ENCODE data around the gene ZC3H11A.
"Not testable (repeated sequence)": the region's sequence is repeated elsewhere in the genome, so short reads cannot be mapped to it uniquely, and the experiment has no call there.

ZC3H11A gene

DNA sequence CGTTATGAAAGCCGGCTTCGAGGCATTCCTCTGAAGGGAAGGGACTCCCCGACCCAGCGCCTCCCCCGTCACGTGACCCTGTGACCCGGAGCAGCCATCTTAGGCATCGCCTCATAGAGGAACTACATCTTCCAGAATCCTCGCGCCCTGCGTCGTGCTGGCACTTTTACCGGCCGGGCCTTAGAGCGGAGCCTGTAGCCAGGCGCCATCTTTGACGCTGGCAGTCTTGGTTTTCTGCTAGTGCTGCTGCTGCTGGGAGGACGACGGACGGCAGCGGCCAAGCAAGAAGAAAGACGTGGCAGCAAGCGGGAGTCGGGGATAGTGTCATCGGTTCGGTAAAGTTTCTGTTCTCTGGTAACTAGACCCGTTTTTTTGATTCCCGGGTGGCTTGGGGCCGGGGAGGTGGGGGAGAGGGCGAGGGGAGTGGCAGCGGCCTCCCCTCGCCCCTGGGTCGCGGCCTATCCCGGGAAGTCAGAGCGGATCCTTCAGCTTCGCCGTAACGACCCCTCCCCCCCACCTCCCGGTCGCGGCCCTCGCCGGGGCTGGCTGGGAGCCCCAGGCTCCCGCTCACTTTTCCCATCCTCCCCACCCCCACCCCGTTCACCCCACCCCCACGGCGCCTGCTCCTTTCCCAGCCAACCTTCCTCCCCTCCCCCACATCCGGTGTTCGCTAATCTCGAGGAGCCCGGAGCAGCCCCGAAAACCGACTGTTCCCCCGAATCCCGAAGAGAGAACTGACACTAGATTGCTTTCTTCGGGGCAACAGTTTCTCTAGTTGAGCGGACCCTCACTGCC lies at the start of gene ZC3H11A, which contains the start of gene ZBED6:
Gene ZC3H11A (plus strand): TSS at position 183 of the 795 bp plus-strand sequence. CDS start 21,448 bp downstream, outside the sequence.
Gene ZBED6 (plus strand): TSS at position 183 of the 795 bp plus-strand sequence. CDS start 1,900 bp downstream, outside the sequence.
- DNase-seq (ENCODE audit: low read depth): peak; percentile 100

DNA sequence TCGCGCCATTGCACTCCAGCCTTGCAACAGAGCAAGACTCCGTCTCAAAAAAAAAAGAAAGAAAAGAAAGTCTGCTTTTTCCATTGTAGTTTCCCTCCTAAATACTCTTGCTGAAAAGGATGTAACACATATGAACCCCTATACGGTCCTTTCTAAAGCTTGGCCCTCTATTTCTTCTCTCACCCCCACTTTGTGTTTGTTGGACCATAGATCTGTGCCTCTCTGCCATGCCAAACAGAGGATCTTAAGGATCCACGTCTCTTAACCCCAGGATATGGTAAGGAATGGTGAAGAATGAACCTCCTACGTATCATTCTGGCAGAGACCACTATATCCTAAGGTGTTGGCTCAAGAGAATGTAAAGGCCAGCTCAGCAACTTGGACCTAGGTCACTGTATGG lies 49.1 kb upstream of the ZC3H11A start:
- DNase-seq (ENCODE audit: low read depth): no peak

DNA sequence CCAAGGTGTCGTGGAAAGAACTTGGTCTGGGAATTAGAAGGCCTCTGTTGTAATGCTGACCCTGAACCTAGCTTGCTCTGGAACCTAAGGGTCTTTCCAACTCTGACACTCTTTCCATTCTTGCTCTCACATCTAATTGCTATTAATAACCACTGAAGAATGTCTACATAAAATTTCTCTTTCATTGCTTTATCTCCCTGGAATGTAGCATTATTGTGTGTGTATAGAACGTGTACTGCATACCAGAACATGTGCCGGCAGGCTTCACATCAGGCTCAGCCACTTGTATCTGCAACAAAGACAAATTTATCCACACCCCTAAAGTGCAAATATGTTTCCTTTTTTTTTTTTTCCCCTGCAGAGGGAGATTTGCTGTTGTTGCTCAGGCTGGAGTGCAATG lies 44.4 kb upstream of the ZC3H11A start:
- DNase-seq (ENCODE audit: low read depth): peak; percentile 20

DNA sequence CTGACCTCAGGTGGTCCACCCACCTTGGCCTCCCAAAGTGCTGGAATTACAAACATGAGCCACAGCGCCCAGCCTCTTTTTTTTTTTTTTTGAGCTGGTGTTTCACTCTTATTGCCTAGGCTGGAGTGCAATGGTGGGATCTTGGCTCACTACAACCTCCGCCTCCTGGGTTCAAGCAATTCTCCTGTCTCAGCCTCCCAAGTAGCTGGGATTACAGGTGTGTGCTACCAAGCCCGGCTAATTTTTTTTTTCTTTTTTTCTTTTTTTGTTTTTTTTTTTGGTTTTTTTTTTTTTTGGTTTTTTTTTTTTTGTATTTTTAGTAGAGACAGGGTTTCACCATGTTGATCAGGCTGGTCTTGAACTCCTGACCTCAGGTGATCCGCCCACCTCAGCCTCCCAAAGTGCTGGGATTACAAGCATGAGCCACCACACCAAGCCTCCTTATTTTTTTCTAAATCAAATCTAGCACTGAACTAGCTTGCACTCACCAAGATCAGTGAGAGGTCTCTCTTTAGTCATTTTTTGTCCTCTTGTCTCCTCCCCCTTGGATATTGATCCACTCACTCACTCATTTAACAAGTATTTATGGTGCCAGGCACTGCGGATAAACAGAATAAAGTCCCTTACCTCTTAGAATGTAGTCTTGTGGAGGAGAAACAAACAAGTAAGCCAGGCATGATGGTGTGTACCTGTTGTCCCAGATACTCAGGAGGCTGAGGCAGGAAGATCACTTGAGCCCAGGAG lies 43.6 kb upstream of the ZC3H11A start:
- DNase-seq (ENCODE audit: low read depth): not testable (repeated sequence)

DNA sequence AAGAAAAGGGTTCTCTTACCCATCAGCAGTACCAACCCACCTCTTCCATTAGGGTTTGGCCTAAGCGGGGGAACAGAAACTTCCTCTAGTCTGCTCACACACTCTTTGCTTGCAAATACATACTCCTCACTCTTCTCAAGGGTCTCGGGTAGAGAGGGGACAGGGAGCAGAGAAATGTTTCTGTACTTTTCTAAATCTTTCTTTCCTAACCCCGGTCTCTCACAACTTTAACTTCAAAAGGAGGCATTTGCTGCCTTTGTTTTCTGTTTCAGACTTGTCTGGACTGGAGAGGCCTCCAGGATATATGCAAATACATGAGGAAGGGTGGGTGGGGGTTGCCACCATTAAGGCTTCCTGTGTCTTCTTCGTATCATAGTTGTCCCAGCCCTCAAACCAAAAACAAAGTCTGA lies 41.0 kb upstream of the ZC3H11A start:
- no peak for DNase-seq (ENCODE audit: low read depth)

DNA sequence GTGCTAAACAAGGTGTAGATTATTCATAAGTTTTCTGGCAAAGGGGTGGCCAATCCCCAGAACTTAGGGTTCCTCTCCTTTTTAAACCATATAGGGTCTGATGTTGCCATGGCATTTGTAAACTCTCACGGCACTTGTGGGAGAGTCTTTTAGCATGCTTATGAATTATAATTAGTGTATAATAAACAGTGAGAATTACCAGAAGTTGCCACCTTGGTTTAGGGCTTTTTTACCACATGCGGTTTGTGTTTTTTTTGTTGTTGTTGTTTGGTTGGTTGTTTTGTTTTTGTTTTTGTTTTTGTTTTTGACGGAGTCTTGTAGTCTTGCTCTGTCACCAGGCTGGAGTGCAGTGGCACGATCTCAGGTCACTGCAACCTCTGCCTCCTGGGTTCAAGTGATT lies 39.4 kb upstream of the ZC3H11A start:
- DNase-seq (ENCODE audit: low read depth): no peak

DNA sequence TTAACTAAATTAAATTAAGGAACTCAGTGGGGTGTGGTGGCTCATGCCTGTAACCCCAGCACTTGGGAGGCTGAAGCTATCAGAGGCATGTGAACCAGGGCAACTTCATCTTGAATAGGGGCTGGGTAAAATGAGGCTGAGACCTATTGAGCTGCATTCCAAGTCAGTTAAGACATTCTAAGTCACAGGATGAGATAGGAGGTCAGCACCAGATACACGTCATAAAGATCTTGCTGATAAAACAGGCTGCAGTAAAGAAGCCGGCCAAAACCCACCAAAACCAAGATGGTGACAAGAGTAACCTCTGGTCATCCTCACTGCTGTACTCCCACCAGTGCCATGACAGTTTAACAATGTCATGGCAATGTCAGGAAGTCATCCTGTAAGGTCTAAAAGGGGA lies 36.7 kb upstream of the ZC3H11A start:
- DNase-seq (ENCODE audit: low read depth): peak; percentile 13

DNA sequence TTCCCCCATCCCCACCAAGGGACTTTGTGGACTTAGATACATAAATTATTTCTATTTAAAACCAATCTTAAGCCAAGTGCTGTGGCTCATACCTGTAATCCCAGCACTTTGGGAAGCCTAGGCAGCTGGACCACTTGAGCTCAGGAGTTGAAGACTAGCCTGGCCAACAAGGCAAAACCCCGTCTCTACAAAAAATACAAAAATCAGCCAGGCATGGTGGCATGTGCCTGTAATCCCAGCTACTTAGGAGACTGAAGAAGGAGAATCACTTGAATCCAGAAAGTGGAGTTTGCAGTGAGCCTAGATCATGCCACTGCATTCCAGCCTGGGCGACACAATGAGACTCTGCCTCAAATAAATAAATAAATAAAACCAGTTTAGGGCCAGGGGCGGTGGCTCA lies 34.9 kb upstream of the ZC3H11A start:
- no peak for DNase-seq (ENCODE audit: low read depth)

DNA sequence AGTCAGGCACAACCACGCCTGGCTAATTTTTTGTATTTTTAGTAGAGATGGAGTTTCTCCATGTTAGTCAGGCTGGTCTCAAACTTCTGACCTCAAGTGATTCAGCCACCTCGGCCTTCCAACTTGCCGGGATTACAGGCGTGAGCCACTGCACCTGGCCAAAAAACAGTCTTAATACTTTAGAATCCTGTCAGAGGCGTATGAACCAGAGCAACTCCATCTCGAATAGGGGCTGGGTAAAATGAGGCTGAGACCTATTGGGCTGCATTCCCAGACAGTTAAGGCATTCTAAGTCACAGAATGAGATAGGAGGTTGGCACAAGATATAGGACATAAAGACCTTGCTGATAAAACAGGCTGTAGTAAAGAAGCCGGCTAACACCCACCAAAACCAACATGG lies 33.5 kb upstream of the ZC3H11A start:
- DNase-seq (ENCODE audit: low read depth): not testable (repeated sequence)

DNA sequence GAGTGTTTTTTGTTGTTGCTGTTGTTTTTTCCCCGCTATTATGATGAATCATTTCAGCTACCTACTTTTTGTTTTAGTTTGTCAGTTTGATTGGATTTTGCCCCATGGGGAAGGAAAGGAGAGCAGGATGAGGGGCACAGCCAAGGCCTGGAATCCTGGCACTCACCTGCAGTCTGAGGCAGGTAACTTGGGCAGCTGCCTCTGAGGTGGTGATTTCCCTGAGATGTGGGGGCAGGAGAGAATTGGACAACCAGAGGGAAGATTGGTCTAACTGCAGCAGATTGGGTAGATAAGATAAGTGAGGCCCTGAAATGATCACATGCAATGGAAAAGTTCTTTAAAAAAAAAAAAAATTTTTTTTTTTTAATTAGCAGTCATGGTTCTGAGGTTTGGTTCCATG lies 31.9 kb upstream of the ZC3H11A start:
- DNase-seq (ENCODE audit: low read depth): no peak

DNA sequence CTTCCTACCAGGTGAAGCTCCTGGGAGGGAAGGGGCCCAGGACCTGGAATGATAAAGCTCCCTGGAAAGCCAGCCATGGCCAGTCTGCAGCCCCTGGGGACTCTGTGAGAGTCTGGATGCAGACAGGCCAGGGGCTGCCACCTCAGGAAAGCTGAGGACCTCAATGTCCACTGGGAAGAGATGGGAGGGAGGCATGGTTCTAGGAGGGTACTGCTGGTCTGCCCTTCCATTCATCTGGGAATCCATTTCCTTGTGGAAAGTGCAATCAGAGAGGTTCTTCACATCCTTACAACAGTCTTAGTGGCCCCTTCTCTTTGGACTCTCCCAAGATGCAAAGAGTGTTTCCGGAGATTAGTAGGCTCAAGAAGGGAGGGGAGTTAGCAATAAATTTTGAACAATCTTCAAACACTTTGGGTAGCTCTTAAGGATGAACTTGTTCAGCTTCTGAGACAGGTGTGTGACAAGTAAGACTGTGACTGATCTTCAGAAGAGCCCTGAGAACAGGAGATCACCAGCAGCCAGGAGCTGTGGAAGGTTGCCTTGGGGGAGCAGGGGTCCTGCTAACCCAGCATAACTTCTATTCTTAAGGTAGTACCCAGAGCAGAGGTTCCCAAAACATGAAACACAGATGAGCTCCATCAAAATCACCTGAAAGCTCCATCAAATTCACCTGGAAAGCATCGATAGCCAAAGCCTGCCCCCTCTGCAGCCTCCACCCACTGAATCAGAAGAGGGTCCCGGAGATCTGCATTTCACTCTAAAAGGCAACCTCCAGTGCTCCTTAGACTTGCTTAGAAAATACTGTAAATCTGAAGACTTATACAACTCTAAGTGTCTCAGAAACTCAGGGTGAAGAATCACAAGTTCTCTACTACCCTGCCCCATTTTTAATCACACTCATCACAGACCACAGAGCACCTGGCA lies 31.1 kb upstream of the ZC3H11A start:
- DNase-seq (ENCODE audit: low read depth): no peak

DNA sequence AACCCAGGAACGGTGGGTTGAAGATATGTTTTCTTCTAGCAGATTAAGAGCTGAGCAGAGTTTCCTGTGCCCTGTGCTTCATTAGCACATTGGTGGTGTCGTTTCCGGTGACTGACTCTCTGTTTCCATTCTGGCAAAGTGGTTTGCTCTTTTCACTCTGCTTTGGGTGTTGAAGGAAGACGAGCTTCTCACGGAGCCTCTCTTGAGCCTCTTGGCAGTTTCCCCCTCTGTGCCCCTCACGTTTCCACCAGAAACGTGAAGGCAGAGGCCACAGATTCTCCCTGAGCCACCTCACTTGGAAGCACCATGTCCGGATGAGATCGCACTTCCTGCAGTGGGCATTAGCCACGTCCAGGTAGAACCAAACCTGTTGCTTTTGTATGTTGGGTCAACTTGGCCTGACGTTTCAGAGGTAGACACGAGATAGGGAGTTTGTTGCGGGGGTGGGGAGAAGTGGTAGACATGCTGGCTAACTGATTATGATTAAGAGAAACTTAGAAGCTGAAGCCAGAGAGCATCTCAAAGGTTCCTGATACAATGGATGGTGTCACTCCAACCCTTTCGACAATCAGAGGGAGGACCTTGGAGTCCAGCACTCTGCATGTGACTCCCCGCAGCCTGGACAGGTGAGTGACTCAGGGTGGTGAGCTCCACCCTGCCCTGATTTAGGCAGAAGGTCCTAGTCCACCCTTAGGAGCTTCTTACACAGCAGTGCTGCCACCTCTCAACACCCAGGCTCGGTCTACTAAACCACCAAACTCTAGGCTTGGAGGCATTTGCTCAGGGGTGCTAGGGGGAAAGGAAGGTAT lies 30.2 kb upstream of the ZC3H11A start, which contains the start of gene LAX1:
Gene LAX1 (plus strand): TSS at position 155 of the 809 bp plus-strand sequence. CDS start 383 bp downstream, at position 538.
- DNase-seq (ENCODE audit: low read depth): no peak

DNA sequence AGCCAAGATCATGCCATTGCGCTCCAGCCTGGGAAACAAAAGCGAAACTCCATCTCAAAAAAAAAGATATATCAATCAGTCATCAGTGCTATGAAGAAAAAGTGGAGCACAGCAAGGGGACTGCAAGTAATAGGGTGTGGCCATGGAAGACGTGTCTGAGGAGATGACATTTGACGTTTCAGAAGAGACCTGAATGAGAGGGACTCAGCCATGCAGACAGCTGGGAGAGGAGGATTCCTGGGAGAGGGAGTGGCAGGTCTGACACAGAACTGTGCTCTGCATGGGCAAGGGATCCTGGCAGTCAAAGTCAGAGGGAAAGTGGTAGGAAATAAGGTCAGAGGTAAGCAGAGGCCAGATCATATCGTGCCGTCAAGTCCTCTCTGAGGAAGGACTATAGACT lies 27.2 kb upstream of the ZC3H11A start:
- DNase-seq (ENCODE audit: low read depth): no peak

DNA sequence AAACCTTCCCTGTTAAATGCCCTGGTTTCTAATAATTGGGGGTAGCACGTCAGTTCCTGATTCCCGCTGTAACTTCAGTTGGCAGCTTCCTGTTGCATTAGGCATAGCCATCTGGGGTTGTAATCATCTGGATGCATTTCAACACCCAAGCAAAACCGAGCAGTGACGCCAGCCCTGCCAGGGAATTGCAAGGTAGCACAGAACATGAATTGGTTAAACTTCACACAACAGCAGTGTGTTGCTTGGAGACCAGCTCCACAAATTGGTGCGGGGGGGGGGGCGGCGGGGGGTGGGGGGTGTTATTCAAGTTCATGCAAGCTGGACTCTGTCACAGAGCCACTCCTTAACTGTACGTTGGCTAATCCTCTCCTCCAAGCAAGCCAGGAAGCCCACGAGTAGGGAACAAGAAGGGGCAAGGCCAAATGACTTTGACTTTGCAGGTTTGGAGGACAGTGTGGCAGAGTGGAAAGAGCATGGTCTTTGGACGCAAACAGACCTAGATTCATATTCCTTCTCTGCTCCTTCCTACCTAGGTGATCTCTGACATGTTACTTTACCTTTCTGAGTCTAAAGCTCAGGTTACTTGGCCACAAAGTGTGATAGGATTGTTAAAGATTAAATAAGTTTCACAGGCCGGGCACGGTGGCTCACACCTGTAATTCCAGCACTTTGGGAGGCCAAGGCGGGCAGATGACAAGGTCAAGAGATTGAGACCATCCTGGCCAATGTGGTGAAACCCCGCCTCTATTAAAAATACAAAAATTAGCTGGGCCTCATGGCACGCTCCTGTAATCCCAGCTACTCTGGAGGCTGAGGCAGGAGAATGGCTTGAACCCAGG lies 25.7 kb upstream of the ZC3H11A start:
- DNase-seq (ENCODE audit: low read depth): peak; percentile 79

DNA sequence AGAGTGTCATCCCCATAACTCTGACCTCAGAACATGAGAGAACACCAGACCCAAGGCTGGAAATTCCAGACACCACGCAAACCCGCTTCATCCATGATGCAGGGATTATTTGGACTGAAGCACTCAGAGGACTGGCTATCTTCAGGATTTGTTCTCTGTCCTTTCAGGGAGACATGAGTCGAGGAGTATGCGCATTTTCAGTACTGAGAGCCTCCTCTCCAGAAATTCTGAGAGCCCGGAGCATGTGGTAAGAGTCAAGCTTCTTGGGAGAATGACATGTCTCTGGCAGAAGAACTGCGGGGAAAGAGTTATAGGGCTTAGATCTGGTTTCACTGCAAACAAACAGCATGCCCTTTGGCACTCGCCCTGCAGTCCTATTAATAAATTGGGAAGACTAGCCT lies 23.5 kb upstream of the ZC3H11A start:
- no peak for DNase-seq (ENCODE audit: low read depth)

DNA sequence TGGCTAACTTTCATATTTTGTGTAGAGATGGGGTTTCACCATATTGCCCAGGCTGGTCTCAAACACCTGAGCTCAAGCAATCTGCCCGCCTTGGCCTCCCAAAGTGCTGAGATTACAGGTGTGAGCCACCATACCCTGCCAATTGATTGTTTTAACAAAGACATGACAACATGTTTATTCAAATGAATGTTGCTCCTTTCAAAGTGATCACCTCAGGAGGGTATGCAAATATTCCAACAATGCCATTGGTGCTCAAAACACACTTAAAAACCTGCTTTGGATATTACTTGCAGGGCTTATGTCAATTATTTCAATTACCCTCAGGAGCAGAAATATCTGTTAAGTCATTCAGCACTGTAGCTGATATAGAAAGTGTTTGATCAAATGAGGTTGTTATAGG lies 22.6 kb upstream of the ZC3H11A start:
- DNase-seq (ENCODE audit: low read depth): no peak

DNA sequence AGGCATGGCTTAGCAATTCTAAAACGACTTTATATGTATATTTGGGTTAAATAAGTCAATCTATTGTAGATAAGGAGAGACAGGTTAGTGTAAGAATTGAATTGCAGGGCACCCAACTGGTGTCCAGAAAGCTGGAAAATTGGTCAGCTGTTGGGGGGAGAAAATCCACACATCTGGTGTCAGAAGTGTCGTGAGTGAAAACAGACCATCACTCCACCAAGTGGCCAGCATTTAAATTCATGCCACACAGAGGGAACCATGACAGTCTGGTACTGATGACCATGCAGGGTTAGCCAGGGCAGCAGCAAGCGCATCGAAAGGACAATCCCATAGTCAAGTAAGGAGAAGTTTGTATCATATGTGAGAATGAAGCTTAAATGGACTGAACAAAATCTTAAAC lies 18.8 kb upstream of the ZC3H11A start:
- DNase-seq (ENCODE audit: low read depth): no peak

DNA sequence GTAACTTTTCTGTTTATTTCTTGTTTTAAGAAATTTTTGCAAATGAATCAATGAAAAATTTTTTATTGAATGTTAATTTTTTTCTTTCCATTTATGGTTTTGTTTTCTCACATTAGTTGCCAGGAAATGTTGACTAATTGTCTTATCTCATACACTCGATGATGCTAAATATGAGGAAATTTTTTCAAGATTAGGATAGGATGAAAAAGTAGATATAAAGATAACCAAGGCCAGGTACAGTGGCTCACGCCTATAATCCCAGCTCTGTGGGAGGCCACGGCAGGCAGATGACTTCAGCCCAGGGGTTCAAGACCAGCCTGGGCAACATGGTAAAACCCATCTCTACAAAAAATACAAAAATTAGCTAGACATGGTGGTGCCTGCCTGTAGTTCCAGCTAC lies 17.8 kb upstream of the ZC3H11A start:
- DNase-seq (ENCODE audit: low read depth): no peak

DNA sequence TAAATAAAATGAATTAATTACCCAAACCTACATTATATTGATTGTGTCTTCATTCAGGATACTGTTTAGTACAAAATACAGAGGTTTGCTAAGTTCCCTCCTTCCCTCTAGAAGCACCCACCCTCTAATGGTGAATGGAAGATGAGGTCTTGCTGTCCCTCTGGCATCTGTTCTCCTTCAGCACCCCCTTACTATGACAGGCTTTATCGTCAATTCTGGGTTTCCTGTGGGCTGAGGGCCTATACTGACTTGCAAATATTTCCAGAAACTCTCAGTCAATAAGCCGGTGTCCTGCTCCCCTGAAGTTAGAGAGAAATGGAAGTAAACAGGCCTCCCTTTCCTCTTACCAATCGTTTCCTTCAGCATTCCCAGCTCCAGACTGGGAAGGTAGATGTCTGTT lies 17.3 kb upstream of the ZC3H11A start:
- DNase-seq (ENCODE audit: low read depth): no peak

DNA sequence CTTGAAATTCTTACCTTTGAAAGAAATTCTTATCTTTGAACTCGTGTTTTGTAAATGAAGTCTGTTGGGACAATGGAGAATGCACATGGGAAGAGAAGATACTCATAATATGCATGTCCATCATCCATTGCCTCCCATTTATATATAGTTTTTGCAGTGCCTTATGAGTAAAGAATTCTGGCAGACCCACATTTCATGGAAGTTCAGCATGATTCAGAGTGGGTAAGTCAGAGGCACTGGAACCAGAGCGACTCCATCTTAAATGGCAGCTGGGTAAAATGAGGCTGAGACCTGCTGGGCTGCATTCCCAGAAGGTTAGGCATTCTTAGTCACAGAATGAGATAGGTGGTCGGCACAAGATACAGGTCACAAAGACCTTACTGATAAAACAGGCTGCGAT lies 16.6 kb upstream of the ZC3H11A start:
- no peak for DNase-seq (ENCODE audit: low read depth)

All from ELR (cell line).